ENCODE measurements around the gene VARS1. TPM values are rescaled to one million over a fixed set of nuclear protein-coding genes. Genes with fewer than 3 reads are reported as not detected.

The VARS1 gene
- polyA plus RNA-seq, 2 of the 4 experiments (the other 2 are of a cell fraction), result 17.7 to 57.2 TPM

DNA sequence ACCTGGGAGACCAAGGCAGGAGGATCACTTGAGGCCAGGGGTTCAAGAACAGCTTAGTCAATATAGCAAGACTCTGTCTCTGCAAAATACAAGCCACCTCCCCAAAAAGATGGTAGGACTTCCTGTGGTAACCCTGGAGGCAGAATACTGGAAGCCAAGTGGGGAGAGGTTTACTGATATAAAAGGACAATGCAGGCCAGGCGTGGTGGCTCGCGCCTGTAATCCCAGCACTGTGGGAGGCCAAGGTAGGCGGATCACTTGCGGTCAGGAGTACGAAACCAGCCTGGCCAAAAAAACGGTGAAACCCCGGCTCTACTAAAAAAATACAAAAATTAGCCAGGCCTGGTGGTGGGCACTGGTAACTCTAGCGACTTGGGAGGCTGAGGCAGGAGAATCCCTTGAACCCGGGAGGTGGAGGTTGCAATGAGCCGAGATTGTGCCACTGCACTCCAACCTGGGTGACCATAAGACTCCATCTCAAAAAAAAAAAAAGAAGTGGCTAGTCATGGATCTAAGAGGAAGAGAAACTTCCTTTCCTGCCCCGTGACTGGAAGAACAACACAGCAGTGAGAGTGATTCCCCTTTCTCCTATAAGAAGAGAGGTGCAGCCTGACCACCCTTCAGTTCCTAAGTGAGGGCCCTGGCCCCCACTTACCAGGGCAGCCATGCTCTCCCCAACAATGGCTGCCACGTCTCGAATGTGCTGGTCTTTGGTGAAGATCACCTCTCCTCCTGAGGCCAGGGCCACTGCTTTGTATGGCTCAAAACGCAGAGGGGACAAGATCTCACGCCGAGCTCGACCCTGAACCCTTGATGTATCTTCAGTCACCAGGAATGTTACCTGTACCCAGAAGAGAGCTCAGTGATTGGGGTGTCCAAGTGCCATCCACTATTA, 26.9 kb downstream of the VARS1 start:
- no peak for FAIRE-seq
- POLR2A ChIA-PET, result no interaction called here
- Histone ChIP-seq H3K4me3 (no peak overlapping the region), H3K4me1 (no peaks in the 10 kb centered on the region), H3K4me2 (no peak overlapping the region), H3K9me3 (no peaks in the 10 kb centered on the region), H3K27ac (no peak overlapping the region)
- WGBS (ENCODE audit: missing lambda C conversion rate), result 90% methylated on average over 18 of the region's 18 CpGs
- CTCF ChIA-PET, result interaction anchor here (0.5 to 5.5 kb wide), 22 partner anchors 9 to 90 kb away, joined by 3 to 36 read pairs (median 5); partner anchors contain the start of genes HSPA1A, HSPA1B, HSPA1L and MSH5
- no peak for TF ChIP-seq ZC3H11A (IDR thresholded peaks at IDR 0.05)
- TF ChIP-seq SREBF2 (IDR thresholded peaks at IDR 0.05), result no peak
- TF ChIP-seq RFX5 (IDR thresholded peaks at IDR 0.05), result no peak
- TF ChIP-seq, protein P1, sequence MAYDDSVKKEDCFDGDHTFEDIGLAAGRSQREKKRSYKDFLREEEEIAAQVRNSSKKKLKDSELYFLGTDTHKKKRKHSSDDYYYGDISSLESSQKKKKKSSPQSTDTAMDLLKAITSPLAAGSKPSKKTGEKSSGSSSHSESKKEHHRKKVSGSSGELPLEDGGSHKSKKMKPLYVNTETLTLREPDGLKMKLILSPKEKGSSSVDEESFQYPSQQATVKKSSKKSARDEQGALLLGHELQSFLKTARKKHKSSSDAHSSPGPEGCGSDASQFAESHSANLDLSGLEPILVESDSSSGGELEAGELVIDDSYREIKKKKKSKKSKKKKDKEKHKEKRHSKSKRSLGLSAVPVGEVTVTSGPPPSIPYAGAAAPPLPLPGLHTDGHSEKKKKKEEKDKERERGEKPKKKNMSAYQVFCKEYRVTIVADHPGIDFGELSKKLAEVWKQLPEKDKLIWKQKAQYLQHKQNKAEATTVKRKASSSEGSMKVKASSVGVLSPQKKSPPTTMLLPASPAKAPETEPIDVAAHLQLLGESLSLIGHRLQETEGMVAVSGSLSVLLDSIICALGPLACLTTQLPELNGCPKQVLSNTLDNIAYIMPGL (CRISPR knock-in tag; IDR thresholded peaks at IDR 0.05; ENCODE audit: borderline replicate concordance), result no peak
- no peak for TF ChIP-seq CBX8 (IDR thresholded peaks at IDR 0.05)
- no peak for TF ChIP-seq BCL3 (IDR thresholded peaks at IDR 0.05)
- no peak for TF ChIP-seq ZNF302 (CRISPR knock-in tag; IDR thresholded peaks at IDR 0.05)
- TF ChIP-seq E2F6 (IDR thresholded peaks at IDR 0.05; ENCODE audit: borderline replicate concordance, low read depth), result no peak
- TF ChIP-seq MAZ (IDR thresholded peaks at IDR 0.05; ENCODE audit: borderline replicate concordance, low read depth, low read length), result no peak
- no peak for TF ChIP-seq REST (IDR thresholded peaks at IDR 0.05)
- no peak for TF ChIP-seq HOXB13 (CRISPR knock-in tag; IDR thresholded peaks at IDR 0.05; ENCODE audit: low read depth)
- ATAC-seq, result no peak
- DNase-seq (ENCODE audit: low read depth in 1 of 2, low spot score in 1 of 2), result no peak

DNA sequence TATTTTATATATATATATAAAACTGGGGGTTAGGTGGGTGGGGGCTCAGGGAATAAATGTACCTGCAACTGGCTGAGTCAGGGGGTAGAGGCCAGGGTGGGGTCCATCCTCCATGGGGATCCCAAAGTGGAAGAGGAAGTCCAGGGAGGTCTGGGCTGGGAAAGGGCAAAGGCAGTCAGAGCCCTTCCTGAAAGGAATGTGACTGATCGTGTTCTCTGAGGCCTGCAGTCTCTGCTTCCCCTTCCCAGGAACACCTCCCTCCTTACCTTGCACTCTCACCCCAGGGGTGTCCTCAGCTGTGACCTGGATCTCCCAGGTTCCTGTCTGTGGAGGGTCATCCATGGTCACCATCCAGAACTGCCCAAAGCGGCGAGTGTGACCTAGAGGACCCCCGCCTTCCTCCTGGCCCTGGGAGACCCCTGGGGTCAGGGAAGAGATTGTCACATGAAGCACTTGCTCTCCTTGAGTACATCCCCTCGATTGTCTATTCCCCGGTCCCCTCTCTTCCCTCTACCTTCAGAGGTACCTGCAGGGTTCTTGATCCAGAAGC, 28.4 kb downstream of the VARS1 start:
- POLR2A ChIA-PET, result no interaction called here
- CTCF ChIA-PET, result interaction anchor here (0.9 to 1.7 kb wide), 4 partner anchors 9 to 29 kb away, joined by 3 to 5 read pairs (median 4); partner anchors contain the start of gene VWA7
- WGBS (ENCODE audit: missing lambda C conversion rate), result 58% methylated on average over 6 of the region's 6 CpGs
- no peak for ATAC-seq
- DNase-seq (ENCODE audit: low read depth in 1 of 2, low spot score in 1 of 2), result no peak
- no peaks in the 10 kb centered on the region for H3K4me1 ChIP-seq
- TF ChIP-seq RFX5 (IDR thresholded peaks at IDR 0.05) (no peak), TP53 (CRISPR knock-in tag; IDR thresholded peaks at IDR 0.05) (no peak), GATA3 (IDR thresholded peaks at IDR 0.05; ENCODE audit: borderline replicate concordance) (no peak), SREBF2 (IDR thresholded peaks at IDR 0.05) (no peak), RAD21 (conservative IDR thresholded peaks at IDR 0.05 in 1 of 2, IDR thresholded peaks at IDR 0.05 in 1 of 2) (no peak), EHMT2 (IDR thresholded peaks at IDR 0.05; ENCODE audit: low read depth) (no peak), NPAS2 (CRISPR knock-in tag; IDR thresholded peaks at IDR 0.05; ENCODE audit: borderline replicate concordance) (no peak), CEBPB (IDR thresholded peaks at IDR 0.05) (no peak), FOSL2 (IDR thresholded peaks at IDR 0.05) (no peak), FOSL2 (CRISPR knock-in tag; IDR thresholded peaks at IDR 0.05) (no peak), CHD4 (IDR thresholded peaks at IDR 0.05; ENCODE audit: borderline replicate concordance) (no peak), FOSB (CRISPR knock-in tag; IDR thresholded peaks at IDR 0.05) (no peak), SMC3 (IDR thresholded peaks at IDR 0.05) (no peak), NFE2L2 (conservative IDR thresholded peaks at IDR 0.05; ENCODE audit: low read length) (no peak)
- H3K9me3 ChIP-seq, result no peaks in the 10 kb centered on the region
- H3K27ac ChIP-seq, result no peak overlapping the region
- H3K4me3 ChIP-seq, result no peak overlapping the region
- H3K4me2 ChIP-seq, result no peak overlapping the region
- no peak for FAIRE-seq

Measured in A549 (cell line).